K562 (cell line): Measurements from ENCODE around the gene CLNK. TPM values are rescaled to one million over a fixed set of nuclear protein-coding genes. Genes with fewer than 3 reads are reported as not detected.
A peak's percentile ranks its signal among the peaks of the same experiment; 100 is the strongest.

Source experiments
- ATAC-seq: fragments of 200-7000 bp; cut with Tn5 transposase; 3 replicates; pipeline ENCODE4 v1.9.1; 2020; ENCODE audit warnings: moderate library complexity
- BruUV-seq: library from RNA; stranded (reverse); fragments of 400-500 nt; replicated peaks from 2 replicates; lab custom pipeline; 2021; lab: Mats Ljungman, UMichigan
- CTCF ChIA-PET: fragments of 300-600 bp; formaldehyde crosslinking; extraction: SDS; loops from one replicate; lab custom pipeline; 2021; ENCODE audit warnings: low intra/inter-chr PET ratio; lab: Yijun Ruan, JAX
- POLR2A ChIA-PET: fragments of 300-600, 350-650 bp; sonication (Branson Sonifier 250); formaldehyde crosslinking; extraction: SDS; loops from one replicate; lab custom pipeline; 2021; ENCODE audit warnings: antibody characterized with exemption, inconsistent platforms; lab: Yijun Ruan, JAX
- DNase-seq, 4 experiments: peaks; one replicate each; pipeline versions ENCODE4 v3.0.0 to v3.0.0-alpha.2; 2011 to 2018; ENCODE audit warnings: low spot score in 3 of 4, mixed read lengths in 3 of 4; ENCODE audit errors: extremely low read depth in 1 of 4
- FAIRE-seq: peaks from 2 replicates; lab custom pipeline; 2011; peaks lifted over from hg19 to GRCh38; lab: Jason Lieb, UNC
- H2AFZ ChIP-seq: 2 replicates; pipeline ENCODE4 v1.6.0; 2011; ENCODE audit warnings: low read depth, low read length, control low read depth, inconsistent platforms
- H3K27ac ChIP-seq: fragments of 200-600 bp; 3 replicates; pipeline ENCODE4 v1.8.0; 2011; ENCODE audit warnings: low read depth, mild to moderate bottlenecking, control low read depth, inconsistent platforms, low read length, moderate library complexity, mixed read lengths; ENCODE audit errors: extremely low read depth
- H3K27me3 ChIP-seq, 2 experiments: fragments of 300-600 bp in 1 of 2; 2 replicates in 1 of 2; 3 replicates in 1 of 2; pipeline versions ENCODE4 v1.6.0 to v1.8.0; 2011; ENCODE audit warnings: inconsistent platforms in 2 of 2, low read length in 2 of 2, mild to moderate bottlenecking in 1 of 2, mixed read lengths in 1 of 2, moderate library complexity in 1 of 2; ENCODE audit not compliant: control insufficient read depth in 2 of 2, insufficient read depth in 2 of 2
- H3K36me3 ChIP-seq: fragments of 300-600 bp; 3 replicates; pipeline ENCODE4 v1.8.0; 2011; ENCODE audit warnings: mild to moderate bottlenecking, low read length, inconsistent platforms; ENCODE audit not compliant: control insufficient read depth, insufficient read depth
- H3K4me1 ChIP-seq, 2 experiments: fragments of 200-600 bp in 1 of 2; replicated peaks in 1 of 2; 2 replicates in 1 of 2; 3 replicates in 1 of 2; pipeline versions ENCODE4 v1.5.1 to v1.8.0; 2011; ENCODE audit warnings: inconsistent platforms in 2 of 2, low read length in 2 of 2, mild to moderate bottlenecking in 1 of 2, mixed read lengths in 1 of 2, moderate library complexity in 1 of 2; ENCODE audit not compliant: control insufficient read depth in 2 of 2, insufficient read depth in 2 of 2
- H3K4me2 ChIP-seq: 2 replicates; pipeline ENCODE4 v1.6.1; 2011; ENCODE audit warnings: low read length, control low read depth, inconsistent platforms, mixed read lengths; ENCODE audit not compliant: insufficient read depth
- H3K4me3 ChIP-seq: fragments of 200-600 bp; sonication (generic), shearing (Covaris generic); 2 replicates; pipeline ENCODE4 v1.5.1; 2016; ENCODE audit warnings: control low read depth, inconsistent platforms
- H3K79me2 ChIP-seq: fragments of 200-600 bp; 3 replicates; pipeline ENCODE4 v1.8.0; 2011; ENCODE audit warnings: low read length, inconsistent platforms; ENCODE audit not compliant: control insufficient read depth, insufficient read depth
- H3K9ac ChIP-seq, 2 experiments: 2 replicates each; pipeline versions ENCODE4 v1.6.0 to v1.6.1; 2011; ENCODE audit warnings: low read depth in 2 of 2, low read length in 2 of 2, control low read depth in 1 of 2, inconsistent platforms in 1 of 2, mild to moderate bottlenecking in 1 of 2, mixed read lengths in 1 of 2; ENCODE audit not compliant: insufficient read depth in 1 of 2
- H3K9me1 ChIP-seq: one replicate; pipeline ENCODE4 v1.6.0; 2011; ENCODE audit warnings: inconsistent platforms, mild to moderate bottlenecking, low read length, moderate library complexity; ENCODE audit not compliant: control insufficient read depth, insufficient read depth
- H3K9me3 ChIP-seq: replicated peaks from 2 replicates; pipeline ENCODE4 v1.5.1; 2011; ENCODE audit warnings: low read depth, low read length, inconsistent platforms; ENCODE audit not compliant: control insufficient read depth, insufficient read depth
- H4K20me1 ChIP-seq: replicated peaks from 2 replicates; pipeline ENCODE4 v1.6.1; 2011; ENCODE audit warnings: low read length, inconsistent platforms, mixed read lengths; ENCODE audit not compliant: control insufficient read depth, insufficient read depth
- CBX3 ChIP-seq, 2 experiments: IDR thresholded peaks; 1 replicate in 1 of 2; 2 replicates in 1 of 2; pipeline ENCODE4 v1.6.1; 2012; ENCODE audit warnings: inconsistent platforms in 2 of 2, low read length in 2 of 2, borderline replicate concordance in 1 of 2, control low read depth in 1 of 2
- CTBP1 ChIP-seq: fragments of 450-650 bp; IDR thresholded peaks from 2 replicates; pipeline ENCODE4 v1.6.1; 2016; ENCODE audit warnings: borderline replicate concordance
- GABPA ChIP-seq: fragments of 200-800 bp; sonication (Bioruptor generic); conservative IDR thresholded peaks from 2 replicates; pipeline ENCODE4 v1.6.1; 2016; ENCODE audit warnings: low read depth, missing genetic modification characterization, missing compliant biosample characterization
- MAFG ChIP-seq: fragments of 450-650 bp; conservative IDR thresholded peaks from 2 replicates; pipeline ENCODE4 v1.6.1; 2016; ENCODE audit warnings: missing genetic modification characterization, missing compliant biosample characterization
- WGBS: fragments of 100-300 bp; shearing (Covaris generic); methylation state at CpG from one replicate; pipeline ENCODE4 v1.1.6; 2016; ENCODE audit warnings: low coverage, mixed read lengths; ENCODE audit not compliant: insufficient coverage; ENCODE audit errors: missing lambda C conversion rate; 5-methylcytosine and 5-hydroxymethylcytosine counted together
- in situ Hi-C: fragments of 300-500 bp; cut with MboI; formaldehyde crosslinking; loops from 4 replicates; pipeline ENCODE4 v1.15.0; 2018; ENCODE audit warnings: inconsistent platforms, mixed read lengths
- intact Hi-C: fragments of 100-400 bp; cut with micrococcal nuclease; formaldehyde crosslinking; loops from 2 replicates; pipeline ENCODE4 v1.14.2; 2022
- polyA plus RNA-seq, 8 experiments: library from polyadenylated mRNA; depleted of rRNA in 4 of 8; stranded (reverse) in 5 of 8; unstranded in 3 of 8; fragments of >200 nt; fragmentation: Nextera tagmentation in 2 of 8; fragmentation: Illumina TruSeq in 1 of 8; extraction: Ambion mirVana in 2 of 8; extraction: Trizol in 1 of 8; gene quantifications; 2 replicates each; pipeline versions ENCODE4 v1.2.1 to v1.2.3, GENCODE V29; 2011 to 2014; ENCODE audit warnings: inconsistent platforms in 1 of 8, missing spikeins in 1 of 8
- total RNA-seq, 7 experiments: library from RNA; depleted of rRNA in 6 of 7; stranded (reverse); fragments of >200 nt in 6 of 7; fragmentation: Illumina TruSeq in 2 of 7; extraction: Trizol in 2 of 7; gene quantifications; 2 replicates each; pipeline versions ENCODE4 v1.2.1 to v1.2.3, GENCODE V29; 2011 to 2021; ENCODE audit warnings: low replicate concordance in 1 of 7
- TF ChIP-seq, protein P1 (sequence below), 2 experiments: fragments of 450-650 bp in 1 of 2; sonication (generic) in 1 of 2; formaldehyde crosslinking in 1 of 2; IDR thresholded peaks in 1 of 2; conservative IDR thresholded peaks in 1 of 2; 2 replicates each; pipeline versions ENCODE4 v1.6.1 to v1.8.1; 2016 to 2023; ENCODE audit warnings: mild to moderate bottlenecking in 2 of 2, moderate library complexity in 2 of 2, inconsistent platforms in 1 of 2, missing genetic modification reagents in 1 of 2

CLNK gene
- total and polyA plus RNA-seq, 9 of the 15 experiments (the other 6 are each of a cell fraction or from before 2014, with no cell fraction given) = not detected

DNA sequence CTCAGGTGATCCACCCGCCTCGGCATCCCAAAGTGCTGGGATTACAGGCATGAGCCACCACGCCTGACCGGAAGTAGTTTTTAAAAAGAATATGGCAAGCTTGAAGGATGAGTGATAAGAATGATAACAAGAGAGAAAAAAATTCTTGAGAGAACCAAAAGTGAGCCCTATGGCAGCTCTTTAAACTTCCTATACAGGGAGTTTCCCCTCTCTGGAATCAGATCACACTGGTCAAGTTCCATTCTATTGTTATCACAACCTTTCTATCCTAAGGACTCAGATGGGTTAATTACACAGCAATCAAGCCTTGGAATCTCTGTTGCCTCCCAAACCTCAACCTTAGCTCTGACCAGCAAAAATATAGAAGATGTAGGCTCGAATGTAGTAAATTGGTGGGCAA is 193.6 kb downstream of the CLNK start:
- FAIRE-seq (no peak), ATAC-seq (no peak)
- in situ Hi-C loops = no loop called here

DNA sequence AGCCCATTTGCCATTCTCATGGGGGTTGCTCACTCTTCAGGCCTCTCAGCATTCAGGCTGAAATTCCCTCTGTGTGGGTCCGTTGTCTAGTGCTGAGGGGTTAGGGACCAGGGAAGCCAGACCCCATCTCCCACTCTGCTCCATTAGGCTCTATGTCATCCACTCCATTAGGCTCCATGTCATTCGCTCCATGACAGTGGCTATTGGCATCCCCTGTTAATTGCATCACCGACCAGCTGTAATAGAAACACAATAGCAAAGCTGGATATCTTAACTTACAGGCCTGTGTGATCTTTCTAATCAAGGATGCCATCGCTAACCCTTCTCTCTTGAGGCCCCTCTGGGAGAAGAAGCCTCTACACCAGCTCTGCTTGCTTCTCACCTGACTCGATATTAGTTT is 201.7 kb downstream of the CLNK start:
- CTCF ChIA-PET = no interaction called here
- Histone ChIP-seq H2AFZ (0 out of 2 replicates have a peak overlapping the region, but pooled peaks have one; percentile 9), H3K36me3 (no peaks in the 10 kb centered on the region), H3K27ac (no peak overlapping the region), H3K4me3 (no peak overlapping the region), H3K9me3 (no peaks in the 10 kb centered on the region), H3K9me1 (no peaks in the 10 kb centered on the region), H3K79me2 (no peaks in the 10 kb centered on the region), H3K27me3 (no peaks in the 10 kb centered on the region), H3K4me1 (no peaks in the 10 kb centered on the region; a peak in 1 of 5 replicates), H4K20me1 (no peaks in the 10 kb centered on the region), H3K9ac (no peak overlapping the region), H3K4me2 (no peak overlapping the region)
- TF ChIP-seq, protein P1, sequence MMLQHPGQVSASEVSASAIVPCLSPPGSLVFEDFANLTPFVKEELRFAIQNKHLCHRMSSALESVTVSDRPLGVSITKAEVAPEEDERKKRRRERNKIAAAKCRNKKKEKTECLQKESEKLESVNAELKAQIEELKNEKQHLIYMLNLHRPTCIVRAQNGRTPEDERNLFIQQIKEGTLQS (IDR thresholded peaks at IDR 0.05) = peak; percentile 54
- TF ChIP-seq, protein P1 (CRISPR knock-in tag; conservative IDR thresholded peaks at IDR 0.05) = no peak
- no peak for TF ChIP-seq CTBP1
- peak; percentile 23; the same call in 2 of the 3 replicates for ATAC-seq
- 16% methylated on average over 5 of the region's 5 CpGs for WGBS
- no TSS peak for BruUV-seq
- intact Hi-C loops (no loop called here), in situ Hi-C loops (no loop called here)
- POLR2A ChIA-PET = interaction anchor here (2.2 kb wide), 1 partner anchor 364 kb away, joined by 6 read pairs; no protein-coding TSS in a partner anchor
- no peak for FAIRE-seq
- no peak for DNase-seq

More for the DNA sequence above, 193.6 kb downstream of the CLNK start:
- 11% methylated on average over 3 of the region's 5 CpGs for WGBS
- Histone ChIP-seq H3K4me2 (no peak overlapping the region), H3K9ac (no peak overlapping the region), H4K20me1 (no peaks in the 10 kb centered on the region), H3K9me3 (no peaks in the 10 kb centered on the region), H3K36me3 (no peaks in the 10 kb centered on the region), H3K27me3 (no peaks in the 10 kb centered on the region), H2AFZ (no peak overlapping the region), H3K4me3 (no peak overlapping the region), H3K79me2 (no peaks in the 10 kb centered on the region)
- intact Hi-C loops = no loop called here
- no peak for DNase-seq
- no TSS peak for BruUV-seq
- POLR2A ChIA-PET = interaction anchor here (0.6 to 1.9 kb wide), 3 partner anchors 9 to 321 kb away, joined by 3 to 6 read pairs (median 4); no protein-coding TSS in a partner anchor
- TF ChIP-seq CBX3 (IDR thresholded peaks at IDR 0.05; ENCODE audit: borderline replicate concordance in 1 of 2, low read length in 2 of 2) = no peak
- TF ChIP-seq GABPA (tag) = 0 out of 2 replicates have a peak, but pooled peaks have one; percentile 35
- TF ChIP-seq MAFG (tag) = no peak
- TF ChIP-seq, all 486 proteins: peak for 1
- CTCF ChIA-PET = no interaction called here
- Histone ChIP-seq H3K4me1 (no peaks in the 10 kb centered on the region; a peak in 2 of 5 replicates), H3K27ac (no peak overlapping the region), H3K9me1 (no peaks in the 10 kb centered on the region)
